HL-60 (cell line): ENCODE data around the gene SEC22C.

ENCODE experiments used
- DNase-seq, 2 experiments: peaks; one replicate each; pipeline ENCODE4 v3.0.0-alpha.2; 2010 to 2020; ENCODE audit warnings: low read depth in 1 of 2, low spot score in 1 of 2
- H3K27ac ChIP-seq: fragments of 250-450 bp; sonication (Bioruptor Pico); replicated peaks from 2 replicates; pipeline ENCODE4 v1.5.1; 2020; ENCODE audit warnings: mild to moderate bottlenecking, moderate library complexity
- H3K27me3 ChIP-seq: fragments of 250-450 bp; sonication (Bioruptor Pico); 2 replicates; pipeline ENCODE4 v1.5.1; 2021; ENCODE audit warnings: mild to moderate bottlenecking, moderate library complexity; ENCODE audit not compliant: insufficient read depth, poor library complexity, severe bottlenecking
- H3K4me3 ChIP-seq: replicated peaks from 2 replicates; pipeline ENCODE4 v1.5.1; 2011; ENCODE audit warnings: mild to moderate bottlenecking, control low read depth, low read length; ENCODE audit not compliant: insufficient read depth
- CTCF ChIP-seq: IDR thresholded peaks from one replicate; pipeline ENCODE4 v1.5.1; 2011; ENCODE audit warnings: low read length, control low read depth, inconsistent platforms; ENCODE audit not compliant: insufficient read depth
- GABPA ChIP-seq: IDR thresholded peaks from 2 replicates; pipeline ENCODE4 v1.6.1; 2012; ENCODE audit warnings: low read depth
- POLR2AphosphoS5 ChIP-seq: IDR thresholded peaks from 2 replicates; pipeline ENCODE4 v1.6.1; 2012; ENCODE audit warnings: low read depth
- REST ChIP-seq: IDR thresholded peaks from 2 replicates; pipeline ENCODE4 v1.6.1; 2012; ENCODE audit warnings: low read depth; ENCODE audit not compliant: insufficient replicate concordance
- SPI1 ChIP-seq: IDR thresholded peaks from 2 replicates; pipeline ENCODE4 v1.6.1; 2012; ENCODE audit warnings: low read depth, mild to moderate bottlenecking, borderline replicate concordance

SEC22C gene

GRCh38 chr3:42591811-42592210 lies 10.0 kb upstream of the SEC22C start:
- peak overlapping the region; percentile 71 for H3K27ac ChIP-seq
- H3K27me3 ChIP-seq, result no peaks in the 10 kb centered on the region
- no peak for TF ChIP-seq GABPA
- TF ChIP-seq SPI1, result no peak
- TF ChIP-seq REST, result no peak
- no peak for TF ChIP-seq POLR2AphosphoS5
- no peak for TF ChIP-seq CTCF
- peak in 1 of 2 experiments; percentile 4 for DNase-seq
- H3K4me3 ChIP-seq, result peak overlapping the region; percentile 81

GRCh38 chr3:42590989-42591756 lies 9.4 kb upstream of the SEC22C start:
- Histone ChIP-seq H3K27ac (peak overlapping the region; percentile 71), H3K4me3 (peak overlapping the region; percentile 81), H3K27me3 (no peaks in the 10 kb centered on the region)
- TF ChIP-seq REST (no peak), GABPA (no peak), POLR2AphosphoS5 (no peak), SPI1 (no peak)
- DNase-seq, result peak in 1 of 2 experiments; percentile 6

GRCh38 chr3:42589382-42590109 lies 7.8 kb upstream of the SEC22C start:
- TF ChIP-seq GABPA (no peak), REST (no peak), CTCF (no peak), POLR2AphosphoS5 (no peak), SPI1 (no peak)
- H3K27ac ChIP-seq, result peak overlapping the region; percentile 65
- H3K4me3 ChIP-seq, result no peak overlapping the region

More at GRCh38 chr3:42589382-42590109, 7.8 kb upstream of the SEC22C start:
- H3K27me3 ChIP-seq, result no peaks in the 10 kb centered on the region
- peak in 1 of 2 experiments; percentile 34 for DNase-seq
